HepG2 (cell line): ENCODE data around the gene BMPR2. TPM values are rescaled to one million over a fixed set of nuclear protein-coding genes. Genes with fewer than 3 reads are reported as not detected.

ENCODE experiments used
- AFF4 ChIP-seq: sonication (generic); formaldehyde crosslinking; IDR thresholded peaks from 2 replicates; pipeline ENCODE4 v1.4.0; 2020; ENCODE audit warnings: missing genetic modification reagents
- ARNT ChIP-seq: fragments of 450-650 bp; IDR thresholded peaks from 2 replicates; pipeline ENCODE4 v1.6.1; 2017
- ATF7-NPFF ChIP-seq: sonication (generic); formaldehyde crosslinking; IDR thresholded peaks from 2 replicates; pipeline ENCODE4 v1.8.1; 2023; ENCODE audit warnings: mild to moderate bottlenecking, low read depth, missing genetic modification reagents, moderate library complexity
- CEBPB ChIP-seq: IDR thresholded peaks from 2 replicates; pipeline ENCODE4 v1.6.1; 2011; ENCODE audit warnings: low read depth, low read length, improper control_type of control experiment, borderline replicate concordance
- CENPX ChIP-seq: sonication (generic); formaldehyde crosslinking; IDR thresholded peaks from 2 replicates; pipeline ENCODE4 v1.9.0; 2021; ENCODE audit warnings: mild to moderate bottlenecking, missing genetic modification reagents, moderate library complexity
- CHD4 ChIP-seq: fragments of 200-600 bp; sonication (generic); IDR thresholded peaks from 2 replicates; pipeline ENCODE4 v1.7.0; 2017; ENCODE audit warnings: mild to moderate bottlenecking, low read length, borderline replicate concordance
- FOSL1 ChIP-seq: sonication (generic); formaldehyde crosslinking; IDR thresholded peaks from 2 replicates; pipeline ENCODE4 v1.9.0; 2021; ENCODE audit warnings: missing genetic modification reagents, borderline replicate concordance
- FOXA3 ChIP-seq: IDR thresholded peaks from 2 replicates; pipeline ENCODE4 v1.6.1; 2016; ENCODE audit warnings: missing genetic modification reagents, missing compliant biosample characterization
- FOXM1 ChIP-seq: sonication (generic); formaldehyde crosslinking; IDR thresholded peaks from 2 replicates; pipeline ENCODE4 v1.5.0; 2020; ENCODE audit warnings: missing genetic modification reagents
- GATAD2A ChIP-seq: IDR thresholded peaks from 2 replicates; pipeline ENCODE4 v1.6.1; 2016
- HOXD1 ChIP-seq: sonication (generic); formaldehyde crosslinking; IDR thresholded peaks from 2 replicates; pipeline ENCODE4 v1.5.0; 2020; ENCODE audit warnings: missing genetic modification reagents
- MAFF ChIP-seq: IDR thresholded peaks from 2 replicates; pipeline ENCODE4 v1.6.1; 2011; ENCODE audit warnings: low read depth, low read length, improper control_type of control experiment
- MBNL3 ChIP-seq: fragments of 250-450 bp; sonication (Bioruptor Pico); conservative IDR thresholded peaks from 2 replicates; pipeline ENCODE4 v1.8.0; 2022; ENCODE audit warnings: mild to moderate bottlenecking, inconsistent platforms
- MXD3 ChIP-seq: IDR thresholded peaks from 2 replicates; pipeline ENCODE4 v1.6.1; 2016; ENCODE audit warnings: mild to moderate bottlenecking, missing biosample characterization, missing genetic modification reagents
- NR2F2 ChIP-seq: IDR thresholded peaks from 2 replicates; pipeline ENCODE4 v1.6.1; 2012; ENCODE audit warnings: low read depth, inconsistent platforms, borderline replicate concordance
- NR3C1 ChIP-seq: sonication (generic); formaldehyde crosslinking; IDR thresholded peaks from 2 replicates; pipeline ENCODE4 v1.4.0; 2020; ENCODE audit warnings: missing genetic modification reagents
- PCBP2 ChIP-seq: fragments of 200-400 bp; formaldehyde crosslinking; optimal IDR thresholded peaks from 2 replicates; pipeline ENCODE3; 2018; ENCODE audit warnings: low read length, low read depth; ENCODE audit not compliant: poor library complexity, severe bottlenecking
- ZBTB44 ChIP-seq: sonication (generic); formaldehyde crosslinking; IDR thresholded peaks from 2 replicates; pipeline ENCODE4 v1.4.0; 2020; ENCODE audit warnings: missing genetic modification reagents
- ZNF101 ChIP-seq: sonication (generic); formaldehyde crosslinking; IDR thresholded peaks from 2 replicates; pipeline ENCODE4 v1.4.0; 2020; ENCODE audit warnings: mild to moderate bottlenecking, low read depth, missing genetic modification reagents, borderline replicate concordance
- ZNF382 ChIP-seq: sonication (generic); formaldehyde crosslinking; IDR thresholded peaks from 2 replicates; pipeline ENCODE4 v1.5.0; 2020; ENCODE audit warnings: missing genetic modification reagents, mild to moderate bottlenecking, borderline replicate concordance
- ZNF432 ChIP-seq: sonication (generic); formaldehyde crosslinking; IDR thresholded peaks from 2 replicates; pipeline ENCODE4 v1.5.0; 2020; ENCODE audit warnings: missing genetic modification reagents, mild to moderate bottlenecking, borderline replicate concordance
- ZNF710 ChIP-seq: sonication (generic); formaldehyde crosslinking; IDR thresholded peaks from 2 replicates; pipeline ENCODE4 v1.5.0; 2020; ENCODE audit warnings: mild to moderate bottlenecking, missing genetic modification reagents, borderline replicate concordance
- polyA plus RNA-seq, 8 experiments: library from polyadenylated mRNA; depleted of rRNA in 3 of 8; stranded (reverse) in 7 of 8; unstranded in 1 of 8; fragments of >200 nt; fragmentation: Illumina TruSeq in 4 of 8; extraction: Trizol in 4 of 8; gene quantifications; 2 replicates each; pipeline versions ENCODE4 v1.2.1 to v1.2.3, GENCODE V29; 2011 to 2016; ENCODE audit warnings: low read depth in 4 of 8, missing spikeins in 1 of 8, mixed read lengths in 1 of 8; ENCODE audit not compliant: insufficient read depth in 1 of 8
- total RNA-seq, 5 experiments: library from RNA; depleted of rRNA; stranded (reverse); fragments of >200 nt; fragmentation: Illumina TruSeq; extraction: Trizol; gene quantifications; 2 replicates each; pipeline ENCODE4 v1.2.3, GENCODE V29; 2016; ENCODE audit warnings: low read depth in 1 of 5

The BMPR2 gene
- total and polyA plus RNA-seq, 2 of the 13 experiments (the other 11 are each of a cell fraction or from before 2014, with no cell fraction given): 5.5 to 10.3 TPM

- TF ChIP-seq CEBPB (peak; percentile 89), GATAD2A (CRISPR knock-in tag) (peak; percentile 88), ARNT (no peak), ZNF101 (CRISPR knock-in tag) (no peak), ATF7-NPFF (CRISPR knock-in tag) (no peak), ZBTB44 (CRISPR knock-in tag) (no peak), MAFF (no peak), ZNF710 (peak; percentile 79; the same call in 1 of the 2 replicates), AFF4 (no peak), ZNF432 (CRISPR knock-in tag) (no peak), ZNF382 (CRISPR knock-in tag) (no peak), HOXD1 (CRISPR knock-in tag) (no peak), CENPX (CRISPR knock-in tag) (no peak), NR3C1 (CRISPR knock-in tag) (no peak), PCBP2 (no peak), CHD4 (no peak; the same call in 1 of the 2 replicates), MBNL3 (CRISPR knock-in tag) (no peak), MXD3 (CRISPR knock-in tag) (no peak), FOSL1 (no peak), NR2F2 (no peak), FOXA3 (CRISPR knock-in tag) (peak; percentile 98), FOXM1 (CRISPR knock-in tag) (no peak)
Observed at GRCh38 chr2:202494300-202495229, 118.4 kb downstream of the BMPR2 start (continued).
